Keratinocyte (primary cell): ENCODE results near the gene SH3PXD2B.

Experiments
- EZH2 ChIP-seq: IDR thresholded peaks from one replicate; pipeline ENCODE4 v1.6.1; 2012; ENCODE audit warnings: inconsistent platforms, mild to moderate bottlenecking, low read length, moderate library complexity
- TF ChIP-seq, protein P1 (sequence below), 3 experiments: IDR thresholded peaks in 1 of 3; conservative IDR thresholded peaks in 1 of 3; optimal IDR thresholded peaks in 1 of 3; 2 replicates in 2 of 3; 3 replicates in 1 of 3; pipeline versions ENCODE3 to v1.5.1; 2011; ENCODE audit warnings: low read length in 3 of 3, mild to moderate bottlenecking in 3 of 3, moderate library complexity in 2 of 3, control low read depth in 1 of 3, inconsistent platforms in 1 of 3; ENCODE audit not compliant: insufficient read depth in 2 of 3; ENCODE audit errors: extremely low read depth in 1 of 3

DNA sequence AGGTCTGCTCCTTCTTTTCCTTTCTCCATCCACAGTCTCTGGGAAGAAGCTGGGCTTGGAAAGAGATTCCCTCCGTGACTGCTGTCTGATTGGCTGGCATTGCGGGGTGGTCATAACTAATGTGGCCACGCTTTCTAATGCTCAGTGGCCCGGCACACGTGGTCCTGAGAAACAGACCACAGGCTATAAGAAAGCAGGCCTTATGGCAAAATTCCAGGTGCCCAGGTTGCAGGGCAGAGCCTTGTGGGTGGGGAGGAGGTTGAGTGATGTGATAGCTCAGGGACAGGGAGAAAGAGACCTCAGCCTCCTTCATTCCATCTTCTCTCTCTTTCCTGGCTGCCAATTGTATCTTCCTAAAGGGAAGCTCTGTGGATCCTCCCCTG lies 5.4 kb upstream of the SH3PXD2B start:
- TF ChIP-seq, protein P1, sequence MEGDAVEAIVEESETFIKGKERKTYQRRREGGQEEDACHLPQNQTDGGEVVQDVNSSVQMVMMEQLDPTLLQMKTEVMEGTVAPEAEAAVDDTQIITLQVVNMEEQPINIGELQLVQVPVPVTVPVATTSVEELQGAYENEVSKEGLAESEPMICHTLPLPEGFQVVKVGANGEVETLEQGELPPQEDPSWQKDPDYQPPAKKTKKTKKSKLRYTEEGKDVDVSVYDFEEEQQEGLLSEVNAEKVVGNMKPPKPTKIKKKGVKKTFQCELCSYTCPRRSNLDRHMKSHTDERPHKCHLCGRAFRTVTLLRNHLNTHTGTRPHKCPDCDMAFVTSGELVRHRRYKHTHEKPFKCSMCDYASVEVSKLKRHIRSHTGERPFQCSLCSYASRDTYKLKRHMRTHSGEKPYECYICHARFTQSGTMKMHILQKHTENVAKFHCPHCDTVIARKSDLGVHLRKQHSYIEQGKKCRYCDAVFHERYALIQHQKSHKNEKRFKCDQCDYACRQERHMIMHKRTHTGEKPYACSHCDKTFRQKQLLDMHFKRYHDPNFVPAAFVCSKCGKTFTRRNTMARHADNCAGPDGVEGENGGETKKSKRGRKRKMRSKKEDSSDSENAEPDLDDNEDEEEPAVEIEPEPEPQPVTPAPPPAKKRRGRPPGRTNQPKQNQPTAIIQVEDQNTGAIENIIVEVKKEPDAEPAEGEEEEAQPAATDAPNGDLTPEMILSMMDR (optimal IDR thresholded peaks at IDR 0.05 in 1 of 3, IDR thresholded peaks at IDR 0.05 in 1 of 3, conservative IDR thresholded peaks at IDR 0.05 in 1 of 3; ENCODE audit: extremely low read depth in 1 of 3, insufficient read depth in 2 of 3, low read length in 3 of 3) = no peak
- TF ChIP-seq EZH2 = no peak
